ENCODE measurements around the gene NKPD1. TPM values are rescaled to one million over a fixed set of nuclear protein-coding genes. Genes with fewer than 3 reads are reported as not detected.

The NKPD1 gene
- total RNA-seq, 2 experiments from 2014 or later = 0.73 to 0.91 TPM

DNA sequence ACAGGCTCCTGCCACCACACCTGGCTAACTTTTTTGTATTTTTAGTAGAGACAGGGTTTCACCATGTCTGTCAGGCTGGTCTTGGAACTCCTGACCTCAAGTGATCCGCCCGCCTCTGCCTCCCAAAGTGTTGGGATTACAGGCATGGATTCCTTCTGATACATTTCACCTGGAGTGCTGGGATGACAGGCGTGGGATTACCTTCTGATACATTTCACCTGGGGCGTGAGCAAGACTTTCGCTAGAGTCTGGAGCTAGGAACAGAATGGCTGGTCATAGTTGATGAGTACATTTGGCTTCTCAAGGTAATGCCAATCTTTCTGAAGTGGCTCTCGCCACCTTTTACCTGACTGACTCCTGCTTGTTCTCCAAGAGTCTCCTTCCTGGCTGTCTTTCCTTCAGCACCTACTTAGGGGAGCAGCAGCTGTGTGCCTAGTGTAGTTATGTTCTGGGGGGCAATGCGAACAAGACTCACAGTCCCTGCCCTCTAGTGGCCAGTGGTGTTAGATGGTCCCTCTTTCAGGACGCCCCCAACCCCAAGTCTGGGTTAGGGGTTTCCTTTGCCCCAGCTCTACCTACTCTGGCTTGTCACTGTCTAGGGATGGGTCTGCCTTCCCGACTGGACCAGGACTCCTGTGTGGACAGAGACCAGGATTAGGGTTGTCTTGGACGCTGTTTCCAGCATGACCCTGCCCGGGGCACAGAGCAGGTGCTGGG is 48.5 kb downstream of the NKPD1 start:
- ATAC-seq (ENCODE audit: poor library complexity) (no peak), DNase-seq (no peak)
- H3K4me3 Mint-ChIP-seq = no peak overlapping the region
- no peaks in the 10 kb centered on the region for H3K36me3 Mint-ChIP-seq (ENCODE audit: low read depth)
- Histone ChIP-seq H3K36me3 (ENCODE audit: insufficient read depth, low read length) (no peaks in the 10 kb centered on the region), H3K27me3 (ENCODE audit: control insufficient read depth in 1 of 2, insufficient read depth in 2 of 2, low read length in 2 of 2) (no peaks in the 10 kb centered on the region), H3K4me1 (ENCODE audit: insufficient read depth, low read length) (peaks cover 33% of the 10 kb centered on the region), H3K9me3 (ENCODE audit: control insufficient read depth in 1 of 2, insufficient read depth in 1 of 2, low read length in 2 of 2) (no peaks in the 10 kb centered on the region), H3K27ac (ENCODE audit: low read depth in 1 of 2, low read length in 2 of 2) (no peak overlapping the region), H3K4me3 (ENCODE audit: low read length) (no peak overlapping the region)
- peaks cover 31% of the 10 kb centered on the region for H3K4me1 Mint-ChIP-seq (ENCODE audit: low read depth)
- intact Hi-C loops (cut with DNase I, micrococcal nuclease) = no loop called here
- CTCF ChIA-PET = no interaction called here
- H3K9me3 Mint-ChIP-seq = no peaks in the 10 kb centered on the region
- TF ChIP-seq, protein P1, sequence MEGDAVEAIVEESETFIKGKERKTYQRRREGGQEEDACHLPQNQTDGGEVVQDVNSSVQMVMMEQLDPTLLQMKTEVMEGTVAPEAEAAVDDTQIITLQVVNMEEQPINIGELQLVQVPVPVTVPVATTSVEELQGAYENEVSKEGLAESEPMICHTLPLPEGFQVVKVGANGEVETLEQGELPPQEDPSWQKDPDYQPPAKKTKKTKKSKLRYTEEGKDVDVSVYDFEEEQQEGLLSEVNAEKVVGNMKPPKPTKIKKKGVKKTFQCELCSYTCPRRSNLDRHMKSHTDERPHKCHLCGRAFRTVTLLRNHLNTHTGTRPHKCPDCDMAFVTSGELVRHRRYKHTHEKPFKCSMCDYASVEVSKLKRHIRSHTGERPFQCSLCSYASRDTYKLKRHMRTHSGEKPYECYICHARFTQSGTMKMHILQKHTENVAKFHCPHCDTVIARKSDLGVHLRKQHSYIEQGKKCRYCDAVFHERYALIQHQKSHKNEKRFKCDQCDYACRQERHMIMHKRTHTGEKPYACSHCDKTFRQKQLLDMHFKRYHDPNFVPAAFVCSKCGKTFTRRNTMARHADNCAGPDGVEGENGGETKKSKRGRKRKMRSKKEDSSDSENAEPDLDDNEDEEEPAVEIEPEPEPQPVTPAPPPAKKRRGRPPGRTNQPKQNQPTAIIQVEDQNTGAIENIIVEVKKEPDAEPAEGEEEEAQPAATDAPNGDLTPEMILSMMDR (IDR thresholded peaks at IDR 0.05) = no peak
- POLR2A ChIA-PET = no interaction called here
- H3K27me3 Mint-ChIP-seq = no peaks in the 10 kb centered on the region
- no peak overlapping the region for H3K27ac Mint-ChIP-seq

Other genes with a start within 250 kb of the NKPD1 start
- gene APOC1, start 246.4 kb downstream of the NKPD1 start, total RNA-seq = not detected
- not detected for gene APOC4, start 218.7 kb downstream of the NKPD1 start, total RNA-seq
- gene APOC2, start 214.9 kb downstream of the NKPD1 start, total RNA-seq = not detected
- 10 to 100 TPM; 71.0 to 72.7 TPM for gene CLPTM1, start 205.6 kb downstream of the NKPD1 start, total RNA-seq
- gene RELB, start 159.5 kb downstream of the NKPD1 start, total RNA-seq = 10 to 100 TPM; 91.6 to 92.5 TPM
- gene CLASRP, start 121.9 kb downstream of the NKPD1 start, total RNA-seq = 100 to 1,000 TPM; 152 to 154 TPM
- 1 to 10 TPM; 2.0 to 2.4 TPM for gene ZNF296, start 84.5 kb downstream of the NKPD1 start, total RNA-seq
- gene GEMIN7, start 81.7 kb downstream of the NKPD1 start, total RNA-seq = 1 to 10 TPM; 4.0 to 4.8 TPM
- gene PPP1R37, start 67.8 kb downstream of the NKPD1 start, total RNA-seq = 10 to 100 TPM; 17.2 to 19.6 TPM
- 10 to 100 TPM; 32.0 to 38.8 TPM for gene TRAPPC6A, start 17.3 kb upstream of the NKPD1 start, total RNA-seq
- 10 to 100 TPM; 14.7 to 18.8 TPM for gene BLOC1S3, start 17.8 kb upstream of the NKPD1 start, total RNA-seq
- not detected for gene EXOC3L2, start 84.4 kb upstream of the NKPD1 start, total RNA-seq
- gene MARK4, start 90.3 kb upstream of the NKPD1 start, total RNA-seq = 10 to 100 TPM; 18.1 to 19.8 TPM
- gene CKM, start 161.9 kb upstream of the NKPD1 start, total RNA-seq = not detected
- gene KLC3, start 179.8 kb upstream of the NKPD1 start, total RNA-seq = not detected
- 1 to 10 TPM; 8.7 to 9.6 TPM for gene ERCC2, start 209.6 kb upstream of the NKPD1 start, total RNA-seq
- 1 to 10 TPM; 1.5 to 3.7 TPM for gene PPP1R13L, start 244.1 kb upstream of the NKPD1 start, total RNA-seq
- under 1 TPM; 0.16 to 0.28 TPM for gene POLR1G, start 245.7 kb upstream of the NKPD1 start, total RNA-seq